ENCODE results near the gene CBARP.

CBARP gene

DNA sequence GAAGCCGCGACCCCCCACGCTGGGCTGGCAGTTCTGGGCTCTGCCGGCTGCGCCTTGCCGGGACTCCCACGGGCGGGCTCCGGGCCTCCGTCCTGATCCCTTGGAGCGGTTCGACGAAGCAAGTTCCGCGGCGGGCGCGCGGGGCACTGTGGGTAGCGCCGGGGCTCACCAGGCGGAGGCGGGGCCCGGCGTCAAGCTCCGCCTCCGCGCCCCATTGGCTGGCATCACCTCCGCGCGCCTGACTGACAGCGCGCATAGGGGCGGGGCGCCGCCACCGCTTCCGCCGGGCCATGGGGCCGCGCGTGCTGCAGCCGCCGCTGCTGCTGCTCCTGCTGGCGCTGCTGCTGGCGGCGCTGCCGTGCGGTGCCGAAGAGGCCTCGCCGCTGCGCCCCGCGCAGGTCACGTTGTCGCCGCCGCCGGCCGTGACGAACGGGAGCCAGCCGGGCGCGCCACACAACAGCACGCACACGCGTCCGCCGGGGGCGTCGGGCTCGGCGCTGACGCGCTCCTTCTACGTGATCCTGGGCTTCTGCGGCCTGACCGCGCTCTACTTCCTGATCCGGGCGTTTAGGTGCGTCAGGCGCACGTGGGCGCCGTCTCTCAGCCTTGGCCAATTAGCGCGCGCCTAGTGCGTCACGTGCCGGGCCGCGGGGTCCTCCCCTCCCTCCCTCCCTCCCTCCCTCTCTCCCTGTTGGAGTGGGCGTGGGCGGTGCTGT, 37.6 kb upstream of the CBARP start, which contains the start of gene FAM174C:
Gene FAM174C, plus strand, starts transcription at position 271 of the 716 bp plus-strand sequence. Its CDS starts 20 bp downstream, at position 291.
- peak; percentile 98 for DNase-seq

DNA sequence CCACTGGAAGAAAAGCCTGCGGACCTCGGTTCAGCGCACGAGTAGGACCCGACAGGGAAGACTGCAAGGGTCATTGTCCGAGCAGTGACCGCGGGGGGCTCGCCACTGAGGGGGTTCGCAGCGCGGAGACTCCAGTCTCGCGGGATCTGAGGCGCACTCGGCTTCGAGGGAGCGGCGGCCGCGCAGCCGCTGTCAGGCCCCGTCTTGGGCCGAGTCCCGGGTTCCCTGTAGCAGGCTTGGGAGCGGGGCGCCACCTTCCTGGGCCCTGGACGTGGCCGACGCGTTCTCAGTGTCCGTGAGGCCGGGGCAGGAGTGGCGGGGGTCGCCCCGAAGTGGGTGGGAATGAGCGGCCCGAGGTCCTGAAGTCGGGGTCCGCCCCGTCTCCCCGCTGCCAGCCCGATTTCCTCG, 37.1 kb upstream of the CBARP start:
- no peak for DNase-seq

DNA sequence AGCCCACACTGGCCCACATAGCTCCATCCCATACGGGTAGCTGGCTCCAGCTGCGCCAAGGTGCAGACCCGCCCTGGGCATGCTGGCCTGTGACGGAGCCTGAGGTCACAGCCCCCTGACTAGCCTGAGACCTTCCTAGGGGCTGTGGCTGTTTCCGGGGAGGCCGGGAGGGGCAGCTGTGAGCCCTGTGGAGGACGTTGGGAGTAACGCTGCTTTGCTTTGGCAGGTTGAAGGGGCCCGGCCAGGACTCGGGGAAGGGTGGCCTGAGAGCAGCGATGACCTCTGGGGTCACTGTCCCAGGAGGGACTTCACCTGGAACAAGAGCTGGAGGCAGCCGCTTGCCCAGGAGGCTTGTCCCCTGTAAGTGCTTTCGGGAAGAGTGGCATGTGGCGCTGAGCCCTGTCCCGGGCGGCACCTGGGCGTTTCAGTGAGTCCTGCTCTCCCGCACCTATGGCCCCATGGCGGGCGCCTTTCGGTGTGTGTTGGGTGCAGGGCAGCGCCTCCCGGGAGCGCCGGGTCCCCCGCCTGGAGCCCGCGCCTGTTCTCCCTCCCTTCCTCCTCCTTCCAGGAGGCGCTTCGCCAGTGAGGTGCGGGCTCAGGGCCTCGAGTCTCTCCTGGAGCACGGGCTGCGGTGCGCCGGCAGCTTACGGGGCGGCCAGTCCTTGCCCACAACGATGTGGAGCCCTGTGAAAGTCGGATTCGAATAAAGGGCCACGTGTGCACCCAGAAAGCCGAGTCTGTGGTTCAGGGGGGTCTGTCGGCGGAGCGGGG, 36.5 kb upstream of the CBARP start:
- no peak for DNase-seq

DNA sequence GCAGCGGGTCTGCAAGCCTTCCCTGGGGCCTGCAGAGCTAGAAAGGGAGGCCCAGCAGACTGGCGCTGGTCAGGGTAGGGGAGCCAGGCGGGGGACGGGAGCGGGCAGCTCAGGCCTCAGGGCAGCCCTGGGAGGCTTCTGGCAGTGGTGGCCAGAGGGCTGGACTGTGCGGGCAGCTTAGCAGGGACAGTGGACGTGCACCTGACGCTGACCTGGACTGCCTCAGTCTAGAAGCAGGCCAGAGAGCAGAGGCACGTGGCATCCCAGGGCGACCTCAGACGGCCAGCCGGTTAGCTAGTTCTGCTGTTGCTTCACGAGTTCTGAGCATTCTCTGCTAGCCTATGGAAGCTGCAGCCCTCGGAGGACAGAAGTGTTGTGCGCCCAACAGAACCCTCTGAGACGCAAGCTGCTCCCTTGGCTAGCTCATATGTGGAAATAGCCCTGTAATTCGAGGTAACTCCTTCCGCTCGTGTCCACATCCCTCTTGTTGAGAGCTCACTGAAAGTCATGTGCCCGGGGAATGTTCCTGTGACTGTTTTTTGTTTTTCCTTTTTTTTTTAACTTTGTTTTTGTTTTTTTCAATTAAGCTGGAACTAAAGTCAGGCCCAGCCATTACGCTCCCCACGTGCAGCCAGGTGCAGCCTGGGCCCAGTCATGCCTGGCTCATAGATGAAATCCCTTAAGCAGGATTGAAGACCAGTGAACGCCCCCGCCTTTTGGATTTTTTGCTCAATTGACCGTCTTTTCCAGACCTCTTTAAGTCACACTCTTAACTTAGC, 35.6 kb upstream of the CBARP start:
- DNase-seq: no peak

DNA sequence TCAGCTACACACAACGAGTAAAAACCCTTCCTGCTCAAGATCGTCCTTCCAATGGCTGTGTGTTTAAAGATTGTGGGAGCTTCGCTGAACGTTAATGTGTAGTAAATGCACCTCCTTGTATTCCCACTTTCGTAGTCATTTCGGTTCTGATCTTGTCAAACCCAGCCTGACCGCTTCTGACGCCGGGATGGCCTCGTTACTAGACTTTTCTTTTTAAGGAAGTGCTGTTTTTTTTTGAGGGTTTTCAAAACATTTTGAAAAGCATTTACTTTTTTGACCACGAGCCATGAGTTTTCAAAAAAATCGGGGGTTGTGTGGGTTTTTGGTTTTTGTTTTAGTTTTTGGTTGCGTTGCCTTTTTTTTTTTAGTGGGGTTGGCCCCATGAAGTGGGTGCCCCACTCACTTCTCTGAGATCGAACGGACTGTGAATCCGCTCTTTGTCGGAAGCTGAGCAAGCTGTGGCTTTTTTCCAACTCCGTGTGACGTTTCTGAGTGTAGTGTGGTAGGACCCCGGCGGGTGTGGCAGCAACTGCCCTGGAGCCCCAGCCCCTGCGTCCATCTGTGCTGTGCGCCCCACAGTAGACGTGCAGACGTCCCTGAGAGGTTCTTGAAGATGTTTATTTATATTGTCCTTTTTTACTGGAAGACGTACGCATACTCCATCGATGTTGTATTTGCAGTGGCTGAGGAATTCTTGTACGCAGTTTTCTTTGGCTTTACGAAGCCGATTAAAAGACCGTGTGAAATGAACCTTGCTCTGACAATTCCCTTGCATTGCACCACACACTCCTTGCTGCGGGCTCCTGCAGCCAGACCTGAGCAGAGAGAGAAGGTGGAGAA, 34.8 kb upstream of the CBARP start:
- DNase-seq: no peak

DNA sequence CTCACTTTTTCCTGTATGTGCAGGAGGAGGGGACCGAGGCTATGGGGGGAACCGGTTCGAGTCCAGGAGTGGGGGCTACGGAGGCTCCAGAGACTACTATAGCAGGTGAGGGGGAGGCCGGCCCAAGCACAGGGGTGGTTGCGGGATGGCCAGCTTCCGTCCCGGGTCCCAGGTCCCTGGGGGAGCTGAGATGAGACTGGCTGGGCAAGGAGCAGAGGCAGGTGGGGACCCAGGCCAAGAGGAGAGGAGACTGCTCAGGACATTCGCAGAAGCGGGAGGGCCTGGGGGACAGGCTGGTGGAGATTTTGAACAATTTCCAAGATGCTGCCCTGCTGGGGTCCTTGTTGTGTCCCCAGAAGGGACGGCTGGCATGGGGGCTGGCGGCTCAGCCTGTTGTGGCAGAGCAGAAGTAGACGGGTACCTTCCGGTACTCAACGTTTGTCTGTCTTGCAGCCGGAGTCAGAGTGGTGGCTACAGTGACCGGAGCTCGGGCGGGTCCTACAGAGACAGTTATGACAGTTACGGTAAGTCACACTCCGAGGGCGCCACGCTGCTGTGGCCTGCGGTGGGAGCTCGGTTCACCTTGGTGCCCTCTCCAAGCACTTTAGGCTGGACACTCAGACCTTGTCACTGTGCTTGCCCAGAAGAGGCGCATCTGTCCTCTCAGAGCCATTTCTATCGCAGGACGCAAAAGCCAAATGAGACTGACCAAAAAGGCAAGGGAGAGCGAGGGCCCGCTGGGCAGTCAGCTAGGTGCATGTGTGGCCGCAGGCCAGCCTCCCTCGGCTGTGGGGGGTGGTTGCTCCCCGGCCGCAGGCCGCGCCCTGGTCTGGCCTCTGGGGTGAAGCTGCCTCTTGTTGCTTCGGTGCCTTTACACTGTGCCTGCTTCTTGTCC, 34.0 kb upstream of the CBARP start:
- no peak for DNase-seq

DNA sequence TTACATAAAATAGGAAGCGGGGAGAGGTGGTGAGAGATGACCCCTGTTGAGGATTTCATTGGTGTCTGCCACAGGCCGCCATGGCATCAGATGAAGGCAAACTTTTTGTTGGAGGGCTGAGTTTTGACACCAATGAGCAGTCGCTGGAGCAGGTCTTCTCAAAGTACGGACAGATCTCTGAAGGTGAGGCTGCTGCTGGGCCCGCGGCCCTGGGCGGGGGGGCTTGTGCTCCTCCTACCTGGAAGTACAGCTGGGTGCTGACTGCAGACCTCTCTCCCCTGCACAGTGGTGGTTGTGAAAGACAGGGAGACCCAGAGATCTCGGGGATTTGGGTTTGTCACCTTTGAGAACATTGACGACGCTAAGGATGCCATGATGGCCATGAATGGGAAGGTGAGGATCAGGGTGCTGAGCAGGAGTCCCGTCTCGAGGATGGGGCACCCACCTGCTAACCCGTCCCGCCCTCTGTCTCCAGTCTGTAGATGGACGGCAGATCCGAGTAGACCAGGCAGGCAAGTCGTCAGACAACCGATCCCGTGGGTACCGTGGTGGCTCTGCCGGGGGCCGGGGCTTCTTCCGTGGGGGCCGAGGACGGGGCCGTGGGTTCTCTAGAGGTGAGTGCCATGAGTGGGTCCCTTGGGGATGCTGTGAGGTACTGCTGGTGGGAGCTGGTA, 33.2 kb upstream of the CBARP start:
- no peak for DNase-seq

DNA sequence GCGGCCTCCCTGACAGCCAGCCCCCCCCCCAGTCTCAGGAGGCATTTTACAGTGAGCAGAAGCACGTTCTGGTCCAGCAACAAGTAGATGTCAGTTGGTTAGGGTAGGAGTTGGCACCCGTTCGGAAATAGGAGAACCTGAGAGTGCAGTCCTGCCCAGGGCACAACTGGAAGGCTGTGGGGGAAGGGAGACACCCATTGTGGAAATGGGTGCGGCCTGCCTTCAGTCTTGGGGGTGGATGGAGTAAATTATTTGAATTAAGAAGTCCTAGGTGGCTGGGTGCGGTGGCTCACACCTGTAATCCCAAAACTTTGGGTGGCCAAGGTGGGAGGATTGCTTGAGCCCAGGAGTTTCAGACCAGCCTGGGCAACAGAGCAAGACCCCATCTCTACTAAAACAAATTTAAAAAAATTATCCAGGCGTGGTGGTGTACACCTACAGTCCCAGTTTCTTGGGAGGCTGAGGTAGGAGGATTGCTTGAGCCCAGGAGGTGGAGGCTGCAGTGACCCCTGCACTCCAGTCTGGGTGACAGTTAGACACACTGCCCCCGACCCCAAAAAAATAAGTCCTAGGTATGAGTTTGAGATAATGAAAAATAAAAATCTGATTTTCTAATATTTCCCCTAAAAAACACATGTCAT, 32.5 kb upstream of the CBARP start:
- DNase-seq: no peak

DNA sequence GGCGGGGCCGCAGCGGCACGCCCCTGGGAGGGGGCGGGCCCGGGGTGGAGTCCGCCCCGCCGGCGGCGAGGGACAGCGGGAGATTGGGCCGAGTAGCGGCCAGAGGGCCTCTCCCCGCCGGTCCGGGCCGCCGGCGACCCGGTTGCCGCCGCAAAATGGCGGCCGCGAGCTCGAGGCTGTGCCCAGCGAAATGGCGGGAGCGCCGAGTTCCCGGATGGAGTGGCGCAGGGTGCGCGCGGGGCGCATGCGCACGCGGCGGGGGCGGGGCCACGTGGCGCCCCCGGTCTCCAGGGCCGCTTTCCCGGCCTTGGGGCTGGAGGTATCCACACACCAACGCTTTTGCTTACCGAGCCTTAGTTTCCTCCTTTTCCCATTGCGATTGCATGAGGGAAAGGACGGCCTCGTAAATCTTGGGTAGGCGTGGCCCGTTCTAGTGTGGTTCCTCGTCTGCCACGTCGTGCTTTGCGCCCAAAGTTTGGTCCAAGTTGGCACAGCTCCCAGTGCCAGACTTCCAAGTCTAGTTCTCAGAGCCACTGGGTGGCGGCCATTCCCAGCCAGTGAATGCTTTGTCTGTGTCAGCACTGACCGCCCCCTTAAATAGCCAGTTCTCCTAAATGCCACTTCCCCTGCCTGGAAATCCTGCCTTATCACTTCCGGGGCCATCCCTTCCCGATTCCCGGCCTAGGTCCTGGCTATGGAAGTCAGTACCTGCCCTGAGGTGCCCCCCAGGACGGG, 31.8 kb upstream of the CBARP start:
- DNase-seq: peak; percentile 79

DNA sequence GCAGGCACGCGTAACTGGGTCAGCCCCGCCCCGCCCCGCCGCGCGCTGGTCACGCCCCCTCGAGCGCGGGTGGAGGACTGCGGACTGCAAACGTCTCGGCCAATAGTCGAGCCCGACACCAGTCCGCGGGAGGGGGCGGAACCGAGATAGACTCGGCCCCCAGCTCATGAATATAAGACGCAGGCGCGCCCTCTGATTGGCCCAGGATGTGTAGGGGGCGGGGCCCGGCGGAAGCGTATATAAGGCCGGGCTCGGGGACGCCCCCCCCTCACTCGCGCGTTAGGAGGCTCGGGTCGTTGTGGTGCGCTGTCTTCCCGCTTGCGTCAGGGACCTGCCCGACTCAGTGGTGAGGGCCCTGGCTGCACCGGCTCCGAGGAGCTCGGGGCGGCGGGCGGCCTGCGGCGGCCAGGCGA, 31.3 kb upstream of the CBARP start, which contains the start of gene CIRBP:
Gene CIRBP, plus strand, starts transcription at position 268 of the 413 bp plus-strand sequence. CDS start 1,602 bp downstream, outside the sequence.
- peak; percentile 98 for DNase-seq

DNA sequence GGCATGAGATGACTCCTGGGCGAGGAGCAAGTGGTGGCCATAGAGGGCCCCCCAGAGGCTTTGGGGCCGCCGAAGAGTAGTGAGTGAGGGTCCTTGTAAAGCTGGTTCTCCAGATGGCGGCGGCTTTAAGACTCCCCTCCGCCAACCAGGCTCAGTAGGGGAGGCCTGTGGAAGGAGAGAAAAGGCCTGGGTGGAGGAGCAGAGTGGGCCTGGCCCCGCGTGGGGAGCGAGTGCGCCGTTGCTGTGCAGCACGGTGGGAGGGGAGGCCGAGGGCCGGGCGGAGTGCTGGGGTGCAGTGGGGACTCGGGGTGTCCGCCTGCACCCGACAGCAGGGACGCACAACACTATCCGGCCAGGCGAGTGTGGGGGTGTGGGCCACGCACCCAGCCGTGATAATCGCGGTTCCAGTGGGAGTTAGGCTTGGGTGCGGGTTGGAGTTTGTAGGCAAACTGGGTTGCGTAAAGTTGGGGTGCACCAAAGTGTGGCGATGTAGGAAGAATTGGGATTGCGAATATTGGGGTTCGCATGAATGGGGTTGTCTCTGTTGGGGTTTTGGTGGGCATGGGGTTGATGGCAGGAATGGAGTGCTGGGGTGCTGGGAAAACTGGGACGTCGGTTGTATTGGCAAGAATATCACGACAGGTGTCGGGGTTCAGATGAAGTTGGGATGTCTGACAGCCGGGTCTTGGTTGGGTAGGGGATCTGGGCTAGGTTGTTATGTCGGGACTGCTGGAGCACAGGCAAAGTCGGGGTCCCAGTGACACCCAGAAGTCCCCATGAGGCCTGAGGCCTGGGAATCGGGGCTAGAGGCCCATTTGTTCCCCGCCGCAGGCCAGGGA, 30.6 kb upstream of the CBARP start:
- no peak for DNase-seq

DNA sequence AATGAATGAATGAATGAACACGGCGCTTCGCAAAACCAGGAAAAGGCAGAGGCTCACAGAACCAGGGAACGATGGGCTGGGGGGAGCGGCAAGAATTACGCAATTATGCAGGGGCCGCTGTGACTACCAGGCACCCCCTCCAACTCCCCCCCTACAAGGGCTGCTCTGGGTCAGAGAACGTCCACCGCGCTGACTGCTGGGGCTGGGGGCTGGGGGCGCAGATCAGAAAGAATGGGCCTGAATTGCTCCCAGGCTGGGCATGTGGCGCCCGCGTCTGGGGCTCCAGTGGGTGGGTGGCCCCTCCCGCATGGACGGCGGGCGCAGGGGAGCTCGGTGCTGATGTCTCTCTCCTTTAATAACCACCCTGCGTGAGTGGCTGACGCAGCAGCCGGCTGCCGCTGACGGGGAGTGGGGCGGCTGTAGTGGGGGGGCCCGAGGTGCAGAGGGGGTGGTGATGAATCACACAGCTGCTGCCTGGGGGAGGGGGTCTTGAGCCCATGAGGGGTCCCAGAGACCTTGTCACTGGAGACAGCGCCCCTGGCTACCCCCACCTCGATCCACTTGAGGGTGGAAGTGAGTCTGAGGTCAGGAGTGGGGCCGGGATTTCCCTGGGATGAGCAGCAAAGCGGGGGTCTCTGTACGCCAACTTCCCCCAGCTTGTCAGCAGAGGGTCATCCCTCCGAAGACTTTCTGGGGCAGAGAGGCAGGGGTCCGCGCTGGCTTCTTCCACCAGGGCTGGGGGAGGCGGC, 29.8 kb upstream of the CBARP start:
- no peak for DNase-seq

DNA sequence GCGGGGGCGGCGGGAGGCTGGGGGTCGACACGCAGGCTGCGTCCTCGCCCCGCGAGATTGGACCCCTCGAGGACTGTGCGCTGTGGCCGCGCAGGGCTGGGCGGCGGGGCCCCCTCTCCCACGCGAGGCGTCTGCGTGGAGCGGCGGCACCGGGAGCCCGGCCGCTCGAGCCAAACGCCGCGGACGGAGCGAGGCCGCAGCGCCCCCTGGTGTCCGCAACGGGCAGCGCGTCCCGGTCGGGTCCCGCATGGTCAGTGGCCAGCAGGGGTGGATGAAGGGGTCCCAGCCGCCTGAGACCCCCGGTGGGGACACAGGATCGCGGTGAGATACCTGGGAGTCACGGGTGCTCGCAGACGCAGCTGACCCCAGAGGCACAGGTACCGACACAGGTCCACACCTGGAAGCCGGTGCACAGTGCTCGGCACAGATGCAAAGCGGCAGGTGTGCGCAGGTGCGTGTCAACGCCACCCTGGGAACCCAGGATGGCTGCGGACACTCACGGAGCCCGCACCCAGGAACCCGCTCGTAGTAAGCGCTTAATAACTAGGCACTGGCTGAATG, 29.2 kb upstream of the CBARP start:
- peak; percentile 55 for DNase-seq

DNA sequence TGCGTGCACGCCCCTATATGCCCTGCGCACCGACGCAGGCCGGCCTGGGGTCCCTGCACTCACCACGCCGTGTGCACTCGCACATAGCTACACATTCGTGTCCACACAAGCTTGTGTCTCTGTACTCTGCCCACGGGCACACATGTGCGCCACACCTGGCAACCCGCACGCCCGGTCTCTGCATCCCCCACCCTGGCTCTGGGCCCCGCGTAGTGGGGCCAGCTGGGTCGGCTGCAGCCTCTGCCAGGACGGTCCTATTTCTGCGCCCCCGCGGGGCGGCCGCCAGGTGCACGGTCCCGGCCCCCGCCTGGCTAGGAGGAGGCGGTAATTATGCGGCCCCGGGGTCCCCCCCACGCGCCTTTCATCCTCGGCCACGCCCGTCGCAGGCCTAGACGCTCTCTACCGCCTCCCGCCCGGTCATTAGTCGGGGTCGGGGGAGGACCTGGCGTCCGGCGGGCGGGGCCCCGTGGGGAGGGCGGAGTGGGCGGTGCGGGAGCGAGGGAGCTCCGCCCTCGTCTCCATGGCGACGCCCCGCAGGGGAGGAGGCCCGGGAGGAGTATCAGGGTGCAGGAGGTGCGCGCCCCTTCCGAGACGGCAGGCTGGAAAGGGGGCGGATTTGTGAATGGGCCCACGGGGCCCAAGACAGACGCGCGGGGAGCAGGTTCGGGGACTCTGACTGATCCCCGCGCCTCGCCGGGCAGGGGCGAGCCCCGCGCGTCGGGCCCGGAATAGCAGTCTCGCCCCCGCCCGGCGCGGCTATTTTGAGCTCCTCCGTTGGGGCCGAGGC, 28.5 kb upstream of the CBARP start:
- DNase-seq: peak; percentile 79

DNA sequence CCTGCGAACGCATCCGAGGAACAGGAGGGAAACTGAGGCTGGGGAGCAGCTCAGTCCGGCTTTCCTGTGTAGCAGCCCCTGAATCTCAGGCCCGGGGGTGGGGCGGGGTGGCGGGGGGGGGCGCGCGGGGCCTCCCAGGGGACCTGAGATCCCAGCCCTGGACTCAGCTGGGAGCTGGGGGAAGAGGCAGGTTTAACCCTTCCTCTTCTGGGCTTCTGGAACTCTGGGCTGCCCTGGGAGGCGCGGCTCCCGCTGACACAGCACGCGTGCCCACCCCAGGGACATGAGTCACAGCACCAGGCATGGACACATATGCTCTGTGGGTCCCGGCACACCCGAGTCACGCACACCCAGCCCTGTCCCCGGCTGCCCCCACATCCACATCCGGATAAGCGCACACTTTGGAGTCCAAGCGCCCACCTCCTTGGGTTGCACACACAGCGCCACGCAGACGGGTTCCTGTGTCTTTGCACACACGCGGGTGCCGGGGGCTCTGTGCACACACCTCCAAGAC, 27.9 kb upstream of the CBARP start:
- DNase-seq: no peak
